SK-N-SH treated with all-trans-retinoic acid at 6 μM for 48 hours (cell line): ENCODE measurements around the gene NFATC3.

Source experiments
- PATZ1 ChIP-seq: fragments of 250-450 bp; sonication (Bioruptor Pico); IDR thresholded peaks from 2 replicates; pipeline ENCODE4 v1.8.0; 2020; ENCODE audit warnings: mild to moderate bottlenecking, moderate library complexity, borderline replicate concordance
- TCF4 ChIP-seq: fragments of 250-450 bp; sonication (Bioruptor Pico); IDR thresholded peaks from 2 replicates; pipeline ENCODE4 v1.8.0; 2021; ENCODE audit warnings: mild to moderate bottlenecking, moderate library complexity, borderline replicate concordance

GRCh38 chr16:68126395-68126794 lies 41.2 kb downstream of the NFATC3 start:
- TF ChIP-seq TCF4 (no peak), PATZ1 (CRISPR knock-in tag) (no peak)
